HG02588 (cell line): ENCODE measurements around the gene EPS15.
"Not testable (repeated sequence)": the region's sequence is repeated elsewhere in the genome, so short reads cannot be mapped to it uniquely, and the experiment has no call there.

Experiments
- ATAC-seq: cut with Tn5 transposase; IDR thresholded peaks from one replicate; pipeline ENCODE4 v1.9.1; 2021; ENCODE audit warnings: mild to moderate bottlenecking, moderate library complexity; ENCODE audit not compliant: unreplicated experiment

The EPS15 gene

DNA sequence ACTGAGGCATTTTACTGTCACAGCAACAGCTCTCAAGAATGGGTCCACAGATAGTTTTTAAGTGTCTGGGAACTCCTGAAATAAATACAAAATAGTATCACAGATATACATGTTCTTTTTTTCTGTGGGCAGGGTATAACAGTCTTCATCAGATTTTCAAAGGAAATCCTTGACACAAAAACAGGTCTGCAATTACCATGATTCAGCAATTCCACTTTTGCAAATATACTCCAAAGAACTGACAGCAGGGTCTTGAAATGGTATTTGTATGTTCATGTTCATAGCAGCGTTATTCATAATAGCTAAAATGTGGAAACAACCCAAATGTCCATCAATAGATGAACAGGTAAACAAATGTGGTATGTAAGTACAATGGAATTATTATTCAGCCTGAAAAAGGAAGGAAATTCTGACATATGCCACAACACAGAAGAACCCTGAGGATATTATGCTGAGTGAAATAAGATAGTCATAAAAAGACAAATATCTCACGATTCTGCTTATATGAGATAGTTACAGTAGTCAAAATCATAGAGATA, 85.0 kb downstream of the EPS15 start:
- no peak for ATAC-seq

DNA sequence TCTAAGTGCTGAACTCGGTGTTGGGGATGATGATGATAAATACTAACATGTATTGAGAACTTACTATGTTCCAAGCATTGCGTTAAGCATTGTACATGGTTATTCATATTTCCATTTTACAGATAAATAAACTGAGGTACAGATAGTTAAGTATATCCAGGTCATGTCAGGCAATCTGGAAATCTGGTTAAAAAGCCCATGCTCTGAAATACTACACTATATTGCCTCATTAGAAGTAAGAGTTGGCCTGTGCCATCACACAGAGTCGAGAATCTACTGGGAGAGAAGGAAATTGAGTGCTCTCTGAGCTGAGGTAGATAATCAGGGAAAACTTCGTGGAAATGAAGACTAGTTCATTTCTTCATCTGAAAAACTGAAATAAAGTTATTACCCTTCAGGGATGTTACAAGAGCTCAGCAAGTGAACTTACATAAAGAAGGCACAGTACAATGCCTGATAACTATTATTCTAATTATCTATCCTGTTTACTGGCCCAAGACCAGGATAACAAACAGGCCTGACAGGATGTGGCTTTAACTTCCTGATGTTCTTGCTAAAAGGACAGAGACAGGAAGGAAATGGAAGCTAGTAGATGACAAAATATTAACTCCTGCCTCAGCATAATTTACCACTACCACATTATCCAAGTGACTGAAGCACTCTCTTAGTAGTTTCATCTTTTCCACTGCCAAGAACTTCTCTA, 85.6 kb downstream of the EPS15 start:
- ATAC-seq: no peak

DNA sequence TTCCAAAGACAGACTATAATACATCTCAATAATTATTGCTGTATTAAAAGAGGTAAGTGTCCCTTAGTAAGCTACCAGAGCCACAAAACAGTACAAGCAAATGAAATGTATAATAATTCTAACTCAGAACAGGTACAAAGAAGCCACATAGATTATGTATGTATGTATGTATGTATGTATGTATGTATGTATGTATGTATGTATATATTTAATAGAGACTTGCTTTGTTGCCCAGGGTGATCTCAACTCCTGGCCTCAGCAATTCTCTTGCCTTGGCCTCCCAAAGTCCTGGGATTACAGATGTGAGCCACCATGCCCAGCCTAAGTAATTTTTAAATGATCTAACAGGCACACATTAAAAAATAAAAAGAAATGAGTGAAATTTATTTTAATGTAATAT, 86.9 kb downstream of the EPS15 start:
- no peak for ATAC-seq

DNA sequence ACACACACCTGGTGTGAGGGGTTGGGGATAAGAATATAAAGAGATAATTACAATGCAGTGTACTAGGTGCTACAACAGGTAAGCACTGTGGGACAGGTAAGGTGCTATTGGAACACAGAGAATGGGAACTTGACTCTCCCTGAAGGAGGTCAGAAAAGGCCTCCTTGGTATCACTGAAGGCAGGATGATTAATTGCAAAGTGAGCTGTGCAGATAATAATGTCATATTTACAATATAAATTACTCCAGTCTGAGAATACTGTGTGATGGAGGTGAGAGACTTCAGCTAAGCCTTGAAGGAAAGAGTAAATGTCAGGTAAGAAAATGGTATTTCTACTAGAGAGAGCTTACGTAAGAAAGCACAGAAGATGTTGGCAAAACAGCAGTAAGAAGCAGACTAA, 91.6 kb downstream of the EPS15 start:
- ATAC-seq: no peak

DNA sequence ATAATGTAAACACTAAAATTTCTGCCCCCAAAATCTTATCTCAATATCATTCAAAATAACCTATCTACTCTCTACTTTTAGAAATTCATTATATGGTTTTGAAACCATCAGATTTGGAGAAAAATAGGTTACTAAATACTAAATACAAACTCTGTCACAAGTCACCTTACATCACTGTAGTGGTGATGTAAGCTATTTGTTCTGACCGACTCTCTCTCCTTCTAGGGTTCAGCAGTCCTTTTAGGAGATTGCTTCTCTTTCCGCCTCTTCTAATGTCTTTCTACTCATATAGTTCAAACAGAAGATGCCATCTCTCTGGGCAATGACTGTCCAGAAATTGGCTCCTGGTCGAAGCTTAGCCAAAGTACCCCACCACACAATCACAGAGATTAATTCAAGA, 93.1 kb downstream of the EPS15 start:
- ATAC-seq: no peak

DNA sequence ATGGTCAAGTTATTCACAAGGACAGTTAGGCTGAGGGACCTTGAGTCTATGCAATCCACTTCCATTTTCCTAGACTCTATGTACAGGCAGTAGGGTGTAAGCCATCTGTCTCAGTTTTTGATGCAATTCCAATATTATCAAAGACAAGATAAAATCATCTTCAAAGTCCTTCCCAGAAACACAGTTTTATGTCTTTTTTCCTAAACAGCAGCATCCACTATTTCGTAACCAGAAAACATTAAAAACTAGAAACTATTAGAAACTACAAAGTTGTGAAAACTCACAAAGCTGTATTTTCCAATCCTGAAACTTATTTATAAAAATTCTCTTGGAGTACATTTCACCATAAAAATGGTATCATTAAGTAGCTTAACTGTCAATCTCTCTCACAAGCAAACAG, 93.8 kb downstream of the EPS15 start:
- ATAC-seq: no peak

DNA sequence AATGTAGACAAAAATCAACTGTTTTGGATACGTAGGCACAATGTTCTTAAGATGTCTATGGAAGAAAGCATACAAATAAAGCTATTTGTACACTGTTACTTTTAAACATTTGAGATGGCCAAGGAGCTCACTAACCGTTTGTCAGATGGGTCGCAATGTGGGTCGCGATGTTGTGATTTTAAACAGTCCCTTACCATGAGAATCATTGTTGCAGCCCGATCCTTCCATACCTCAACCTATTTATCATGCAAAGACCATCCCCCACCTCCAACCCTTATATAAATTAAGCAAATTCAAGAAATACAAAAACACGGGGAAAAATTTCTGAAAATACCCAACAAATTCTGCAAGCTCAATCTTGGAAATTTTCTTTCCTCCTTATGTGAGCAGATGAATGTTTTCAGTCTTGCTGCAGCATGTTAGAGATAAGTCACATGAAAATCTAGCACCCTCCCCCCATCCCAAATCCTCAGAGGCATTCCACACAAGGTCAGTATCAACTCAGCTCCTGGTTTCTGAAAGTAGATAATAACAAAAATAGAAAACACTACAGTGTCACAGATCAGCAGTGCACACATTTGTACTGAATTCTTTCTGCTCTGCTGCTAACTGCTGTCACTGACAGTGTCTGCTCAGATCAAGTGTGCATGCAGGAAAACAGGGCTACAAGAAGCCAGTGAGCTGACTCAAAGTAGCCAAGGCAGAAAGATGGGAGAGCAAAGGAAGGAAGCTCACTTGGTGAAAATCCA, 95.8 kb downstream of the EPS15 start:
- ATAC-seq: no peak

DNA sequence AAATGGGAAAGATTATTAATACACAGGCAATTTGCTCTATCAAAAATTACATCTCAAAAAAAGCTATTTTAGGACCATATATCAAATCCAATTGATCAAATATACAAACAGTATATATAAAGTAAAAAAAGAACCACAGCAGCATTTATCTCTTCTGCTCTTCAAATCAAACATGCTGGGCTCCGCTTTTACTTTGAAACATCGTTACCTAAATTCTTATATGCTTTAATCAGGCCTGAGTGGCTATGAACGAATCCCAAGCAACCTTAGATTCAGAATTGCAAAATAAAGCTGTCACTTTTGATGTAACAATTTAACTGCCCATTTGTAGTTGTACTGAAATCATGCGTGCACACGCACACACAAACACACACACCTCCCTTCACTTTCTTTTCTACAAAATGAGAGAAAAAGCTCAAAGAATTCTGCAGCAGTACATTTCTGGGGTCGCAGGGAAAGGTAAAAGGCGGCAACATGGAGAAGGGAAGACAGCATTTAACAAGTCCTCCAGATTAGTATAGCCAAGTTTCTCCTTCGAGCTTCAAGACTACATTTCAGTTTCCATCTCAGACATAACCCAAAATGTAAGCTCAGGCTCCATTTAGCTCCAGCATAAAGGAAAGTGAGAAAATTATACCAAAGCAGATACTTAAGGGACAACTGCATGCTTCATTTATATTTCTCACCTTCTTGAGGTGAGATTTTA, 96.5 kb downstream of the EPS15 start:
- no peak for ATAC-seq

DNA sequence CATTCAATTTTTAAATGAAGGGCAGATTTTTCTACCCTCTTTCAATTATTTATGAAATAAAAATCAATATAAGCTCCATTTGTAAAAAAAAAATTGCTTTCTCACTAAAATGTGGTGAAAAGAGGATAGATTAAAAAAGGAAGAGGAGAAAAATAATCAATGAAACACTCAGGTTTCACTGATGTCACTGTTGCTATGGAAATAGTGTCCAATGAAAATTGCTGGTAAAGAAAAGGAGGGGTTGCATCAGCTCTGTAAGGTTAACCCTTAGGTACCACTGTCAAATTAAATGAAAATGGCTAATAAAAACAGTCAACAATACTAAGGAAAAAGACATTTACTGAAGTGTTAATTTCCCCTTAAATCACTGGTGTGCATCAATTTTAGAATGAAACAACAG, 97.1 kb downstream of the EPS15 start:
- ATAC-seq: no peak

DNA sequence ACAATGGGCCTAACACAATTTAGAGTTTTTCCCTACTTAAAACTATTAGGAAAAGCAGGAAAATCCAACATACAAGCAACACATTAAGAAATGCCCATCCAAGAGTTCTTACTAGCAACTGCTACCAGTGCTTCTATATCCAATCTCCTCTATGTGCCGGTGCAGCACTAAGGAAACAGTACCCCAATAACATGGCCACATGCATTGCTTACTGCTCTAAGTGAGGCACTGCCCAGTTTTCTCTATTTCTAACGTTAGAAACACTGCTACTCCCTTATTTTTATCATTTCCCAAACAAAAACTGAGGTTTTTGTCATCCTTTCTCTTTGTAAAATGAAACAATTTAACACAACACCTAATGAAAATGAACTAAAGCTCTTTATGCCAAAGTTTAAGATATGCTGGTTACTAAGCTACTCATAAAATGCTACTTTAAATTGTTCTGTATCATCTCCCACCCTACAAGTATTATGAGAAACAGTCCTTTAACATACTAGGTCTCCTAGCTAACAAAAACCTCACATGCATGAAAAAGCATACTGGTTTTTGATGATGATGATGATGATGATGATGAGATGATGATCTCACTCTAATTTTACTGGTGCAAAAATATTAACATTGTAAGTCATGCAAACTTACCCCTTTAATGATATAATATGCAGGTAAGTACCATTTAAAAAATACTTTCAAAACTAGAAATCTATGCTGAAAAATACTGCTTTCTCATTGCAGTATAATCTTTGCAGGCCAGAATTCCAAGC, 98.0 kb downstream of the EPS15 start:
- no peak for ATAC-seq

DNA sequence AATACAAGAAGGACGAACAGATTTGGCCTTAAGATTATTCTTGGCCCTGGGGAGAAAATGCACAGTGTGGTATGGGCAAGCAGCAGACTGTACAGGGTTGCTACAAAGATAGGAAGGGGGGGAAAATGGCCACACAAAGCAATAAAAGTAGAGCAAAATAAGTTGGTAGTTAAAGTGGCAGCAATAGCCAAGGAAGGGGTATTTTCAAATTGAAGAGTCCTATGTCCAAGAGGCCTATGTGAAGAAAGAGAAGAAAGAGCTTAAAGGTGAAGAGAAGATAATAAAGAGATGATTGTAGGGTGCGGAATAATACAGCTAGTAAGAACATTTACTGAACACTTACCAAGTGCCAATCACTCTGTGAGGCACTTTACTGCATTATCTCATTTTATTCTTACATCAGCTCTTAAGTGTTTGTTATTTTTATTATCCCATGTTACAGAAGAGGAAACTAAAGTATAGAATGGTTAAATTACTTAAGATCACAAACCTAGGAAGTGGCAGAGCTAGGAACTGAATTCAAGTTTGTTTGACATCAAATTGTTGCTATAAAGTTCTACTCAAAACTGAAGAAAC, 100.6 kb downstream of the EPS15 start:
- ATAC-seq: no peak

DNA sequence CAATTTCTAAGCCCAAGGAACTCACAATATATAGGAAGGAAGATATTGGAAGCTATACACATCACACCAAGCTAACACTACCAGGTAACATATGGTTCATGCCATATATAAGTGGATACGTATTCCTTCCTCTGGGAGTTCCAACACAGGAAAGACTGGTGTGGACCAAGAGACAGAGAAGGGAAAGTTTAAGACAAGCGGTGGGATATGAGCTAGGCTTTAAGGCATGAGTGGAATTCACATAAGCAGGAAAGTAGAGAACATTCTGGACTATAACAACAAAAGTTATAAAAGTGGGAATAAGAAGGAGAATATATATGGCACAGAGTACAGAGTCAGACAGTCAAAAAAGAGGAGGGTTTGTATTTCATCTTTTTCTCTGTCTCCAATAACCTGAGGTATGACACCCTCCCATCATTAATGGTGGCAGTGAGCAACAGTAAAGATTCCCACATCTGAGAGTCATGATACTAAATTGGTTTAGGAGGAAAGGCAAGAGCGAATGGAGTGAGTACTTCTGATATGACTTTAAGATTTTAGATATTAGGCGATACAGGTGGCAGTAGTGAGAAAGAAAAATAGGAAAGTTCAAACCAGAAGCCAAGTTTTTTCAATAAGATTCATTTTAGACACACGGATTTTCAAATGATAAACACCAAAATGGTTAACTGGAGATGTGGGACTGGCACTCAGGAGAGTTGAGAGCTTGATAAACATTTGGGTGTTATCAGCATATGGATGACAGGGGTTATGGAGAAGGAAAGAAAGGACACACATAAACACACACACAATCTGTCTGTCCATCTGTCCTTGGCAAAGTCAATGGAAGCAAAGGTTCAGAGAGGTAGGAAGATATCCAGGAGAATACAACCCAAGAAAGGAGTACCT, 101.3 kb downstream of the EPS15 start:
- no peak for ATAC-seq

DNA sequence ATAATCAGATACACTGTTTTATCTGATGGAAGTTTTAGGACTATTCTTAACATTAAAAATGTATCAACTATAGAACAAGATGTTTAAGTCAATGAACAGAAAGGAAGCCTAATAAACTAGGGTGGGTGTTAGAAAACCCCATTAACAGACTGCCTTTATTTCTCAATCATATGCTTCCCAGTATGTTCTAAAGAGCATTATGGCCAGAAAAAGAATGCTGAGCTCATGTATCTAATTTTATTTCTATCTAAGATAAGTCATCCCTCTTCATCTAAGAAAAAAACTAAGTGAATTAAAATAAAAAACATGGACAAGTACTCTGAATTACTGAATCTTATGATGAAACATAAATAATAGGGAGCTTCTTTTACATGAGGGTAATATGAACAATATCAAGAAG, 102.2 kb downstream of the EPS15 start:
- no peak for ATAC-seq

DNA sequence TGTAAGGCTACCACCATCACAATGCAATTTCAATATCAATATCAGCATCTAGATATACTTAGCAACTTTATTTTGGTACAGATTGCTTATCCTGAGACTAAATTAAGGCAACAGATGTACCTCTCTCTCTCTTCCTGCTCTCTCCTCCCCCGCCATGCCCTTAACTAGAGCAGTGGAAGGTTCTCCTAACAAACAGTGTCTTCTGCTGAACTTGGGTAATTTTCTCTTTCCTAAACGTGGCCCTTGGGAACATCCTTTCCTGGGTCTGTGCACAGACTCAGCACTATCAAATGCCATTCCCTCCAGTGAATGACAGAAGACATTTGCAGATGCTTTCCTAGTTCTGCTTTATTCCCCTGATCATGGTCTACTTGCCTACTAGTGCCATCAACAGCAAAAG, 103.1 kb downstream of the EPS15 start:
- ATAC-seq: no peak

DNA sequence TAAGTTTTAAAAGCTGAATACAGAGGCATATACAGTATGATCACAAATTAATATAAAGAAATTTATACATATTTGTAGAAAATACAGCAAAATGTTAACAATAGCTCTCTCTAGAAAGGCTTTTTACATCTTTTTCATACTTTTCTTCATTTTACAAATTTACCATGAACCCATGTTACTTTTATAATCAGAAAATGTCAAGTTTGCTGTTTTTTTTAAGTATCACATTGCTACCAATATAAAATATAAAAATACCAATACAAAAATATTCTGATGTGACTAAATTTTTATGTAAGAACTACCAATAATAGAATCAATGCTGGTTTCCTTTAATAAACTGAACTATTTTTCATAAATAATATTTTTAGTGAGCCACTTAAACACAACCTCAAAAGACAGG, 104.3 kb downstream of the EPS15 start:
- no peak for ATAC-seq

DNA sequence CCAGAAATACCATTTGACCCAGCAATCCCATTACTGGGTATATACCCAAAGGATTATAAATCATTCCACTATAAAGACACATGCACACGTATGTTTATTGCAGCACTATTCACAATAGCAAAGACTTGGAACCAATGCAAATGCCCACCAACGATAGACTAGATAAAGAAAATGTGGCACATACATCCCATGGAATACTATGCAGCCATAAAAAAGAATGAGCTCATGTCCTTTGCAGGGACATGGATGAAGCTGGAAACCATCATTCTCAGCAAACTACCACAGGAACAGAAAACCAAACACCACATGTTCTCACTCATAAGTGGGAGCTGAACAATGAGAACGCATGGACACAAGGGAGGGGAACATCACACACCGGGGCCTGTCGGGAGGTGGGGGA, 107.2 kb downstream of the EPS15 start:
- not testable (repeated sequence) for ATAC-seq

DNA sequence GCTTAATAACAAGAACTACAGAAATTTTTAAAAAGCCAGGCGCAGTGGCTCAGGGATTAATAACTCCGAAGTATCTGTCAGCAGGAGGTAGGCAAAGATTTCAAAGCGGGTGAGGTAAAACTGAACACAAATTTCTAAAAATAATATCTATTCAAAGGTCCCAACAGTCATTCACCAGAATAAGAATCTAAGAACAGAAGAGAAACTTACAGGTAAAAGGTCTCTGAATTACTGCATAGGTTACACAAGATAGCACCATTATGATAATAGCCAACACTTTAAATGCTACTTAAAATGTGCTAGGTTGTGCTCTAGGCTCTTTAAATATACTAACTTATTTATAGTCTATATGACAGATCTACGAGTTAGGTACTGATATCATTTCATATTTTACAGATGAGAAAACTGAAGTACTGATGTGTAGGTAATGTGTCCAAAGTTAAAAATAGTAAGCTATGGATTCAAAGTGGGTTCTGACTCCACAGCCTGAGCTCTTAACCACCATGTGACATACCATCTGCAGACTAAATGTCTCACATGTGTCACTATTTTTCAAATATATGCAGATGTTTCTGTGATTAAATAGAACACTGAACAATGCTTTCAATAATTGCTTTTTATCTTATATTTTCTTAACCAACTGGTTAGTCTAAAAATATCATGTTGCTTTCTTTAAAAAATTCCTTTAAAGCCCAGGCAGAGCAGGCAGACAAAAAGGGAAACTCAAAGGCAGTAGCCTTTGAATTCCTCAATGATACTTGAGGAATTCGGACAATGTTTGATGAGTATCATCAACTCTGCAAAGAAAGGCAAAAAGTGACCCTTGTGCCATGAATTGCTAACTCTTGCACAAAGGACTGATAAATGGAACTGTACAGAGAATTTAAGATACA, 108.3 kb downstream of the EPS15 start:
- no peak for ATAC-seq

DNA sequence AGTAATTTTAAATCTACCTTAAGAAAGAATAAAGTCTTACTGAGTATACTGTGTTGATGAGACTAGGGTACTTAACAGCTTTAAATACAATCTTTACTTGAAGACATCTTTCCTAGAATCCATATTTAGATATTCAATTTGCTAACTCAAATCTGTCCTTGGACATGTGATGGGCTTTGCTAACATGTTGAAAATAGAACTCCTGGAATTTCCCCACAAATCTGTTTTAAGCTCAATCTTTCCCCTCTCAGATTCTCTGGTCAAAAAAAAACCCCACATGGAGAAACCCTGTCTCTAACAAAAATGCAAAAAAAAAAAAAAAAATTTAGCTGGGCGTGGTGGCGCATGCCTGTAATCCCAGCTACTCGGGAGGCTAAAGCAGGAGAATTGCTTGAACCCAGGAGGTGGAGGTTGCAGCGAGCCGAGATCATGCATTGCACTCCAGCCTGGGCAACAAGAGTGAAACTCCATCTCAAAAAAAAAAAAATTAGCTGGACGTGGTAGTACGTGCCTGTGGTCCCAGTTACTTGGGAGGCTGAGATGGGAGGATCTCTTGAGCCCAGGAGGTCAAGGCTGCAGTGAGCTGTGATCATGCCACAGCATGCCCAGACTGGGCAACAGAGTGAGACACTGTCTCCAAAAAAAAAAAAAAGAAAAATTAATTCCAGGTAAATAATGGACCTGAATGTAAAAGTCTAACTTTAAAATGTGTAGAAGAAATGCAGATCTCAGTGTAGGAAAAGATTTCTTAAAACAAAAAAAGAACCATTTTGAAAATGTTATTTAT, 109.1 kb downstream of the EPS15 start:
- ATAC-seq: not testable (repeated sequence)
